MCF 10A (cell line): ENCODE data around the gene CSMD2. TPM values are rescaled to one million over a fixed set of nuclear protein-coding genes. Genes with fewer than 3 reads are reported as not detected.

Experiments used
- BruUV-seq: library from RNA; stranded (reverse); fragments of 400-500 nt; replicated peaks from 2 replicates; lab custom pipeline; 2021; lab: Mats Ljungman, UMichigan
- CTCF ChIA-PET: fragments of 300-600 bp; sonication (Branson Sonifier 250); formaldehyde crosslinking; extraction: SDS; loops from one replicate; lab custom pipeline; 2021; ENCODE audit warnings: antibody characterized with exemption, inconsistent platforms; lab: Yijun Ruan, JAX
- POLR2A ChIA-PET: fragments of 300-600, 350-650 bp; sonication (Branson Sonifier 250); formaldehyde crosslinking; extraction: SDS; loops from one replicate; lab custom pipeline; 2020; ENCODE audit warnings: antibody characterized with exemption, inconsistent platforms; lab: Yijun Ruan, JAX
- DNase-seq: peaks from one replicate; pipeline ENCODE4 v3.0.0-alpha.2; 2018; ENCODE audit not compliant: unreplicated experiment
- H3K27ac Mint-ChIP-seq: one replicate; pipeline ENCODE4 v1.8.0; 2022; ENCODE audit warnings: mild to moderate bottlenecking, low read depth, mixed read lengths; ENCODE audit not compliant: unreplicated experiment
- H3K27me3 Mint-ChIP-seq: one replicate; pipeline ENCODE4 v1.8.0; 2022; ENCODE audit warnings: mixed read lengths; ENCODE audit not compliant: insufficient read depth, unreplicated experiment
- H3K36me3 Mint-ChIP-seq: one replicate; pipeline ENCODE4 v1.8.0; 2022; ENCODE audit warnings: mild to moderate bottlenecking, moderate library complexity, mixed read lengths; ENCODE audit not compliant: insufficient read depth, unreplicated experiment
- H3K4me1 Mint-ChIP-seq: one replicate; pipeline ENCODE4 v1.8.0; 2022; ENCODE audit warnings: mixed read lengths; ENCODE audit not compliant: insufficient read depth, unreplicated experiment
- H3K4me3 Mint-ChIP-seq: one replicate; pipeline ENCODE4 v1.8.0; 2022; ENCODE audit warnings: mild to moderate bottlenecking, moderate library complexity, mixed read lengths; ENCODE audit not compliant: unreplicated experiment
- H3K9me3 Mint-ChIP-seq: one replicate; pipeline ENCODE4 v1.8.0; 2022; ENCODE audit warnings: mixed read lengths; ENCODE audit not compliant: unreplicated experiment
- CTCF ChIP-seq: fragments of 200-600 bp; IDR thresholded peaks from one replicate; pipeline ENCODE4 v1.8.0; 2022; ENCODE audit warnings: antibody characterized with exemption, mild to moderate bottlenecking; ENCODE audit not compliant: unreplicated experiment
- intact Hi-C: fragments of 100-400 bp; cut with micrococcal nuclease; formaldehyde crosslinking; loops from 2 replicates; pipeline ENCODE4 v1.14.1; 2022
- total RNA-seq: library from RNA; stranded (reverse); gene quantifications from 2 replicates; pipeline ENCODE4 v1.2.3, GENCODE V29; 2022

CSMD2 gene
- total RNA-seq, 1 experiment from 2014 or later = not detected

DNA sequence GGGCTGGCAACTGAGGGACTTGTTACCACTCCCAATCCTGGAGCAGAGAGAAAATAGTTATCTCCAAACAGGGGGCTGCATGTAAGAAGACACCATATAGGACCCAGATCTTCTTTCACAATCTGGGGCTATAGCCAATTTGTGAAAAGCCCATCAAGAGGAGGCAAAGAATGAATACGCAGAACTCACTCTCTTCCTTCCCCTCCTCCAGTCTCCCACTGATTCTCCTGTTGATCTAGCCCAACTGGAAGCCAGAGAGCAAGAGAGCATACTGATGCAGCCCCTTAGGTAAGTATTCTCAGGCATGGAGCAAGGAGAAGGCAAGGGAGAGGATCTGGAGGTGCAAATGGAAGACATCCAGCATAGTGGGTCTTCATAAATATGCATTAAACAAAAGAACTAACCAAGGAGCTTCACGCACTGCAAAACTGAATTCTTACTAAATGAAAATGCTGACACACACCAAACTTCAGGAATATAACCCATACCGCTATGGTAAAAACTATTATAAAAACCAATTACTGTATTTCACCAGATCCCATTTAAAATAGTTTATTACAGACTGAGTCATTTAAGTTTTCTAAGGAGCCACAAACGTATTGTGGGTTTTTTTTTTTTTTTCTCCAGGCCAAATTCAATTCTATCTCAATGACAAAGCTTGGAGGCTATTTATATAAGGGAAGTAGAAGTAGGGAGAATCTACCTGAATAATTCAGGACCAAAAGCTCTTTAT lies 316.7 kb downstream of the CSMD2 start:
- TF ChIP-seq CTCF = no peak
- peaks cover 8% of the 10 kb centered on the region for H3K9me3 Mint-ChIP-seq
- ChIA-PET CTCF (interaction anchor here (0.6 kb wide), 1 partner anchor 879 kb away, joined by 3 read pairs; no protein-coding TSS in a partner anchor), POLR2A (no interaction called here)
- H3K36me3 Mint-ChIP-seq = no peaks in the 10 kb centered on the region
- no peaks in the 10 kb centered on the region for H3K27me3 Mint-ChIP-seq
- H3K4me1 Mint-ChIP-seq = no peaks in the 10 kb centered on the region
- DNase-seq = no peak
- H3K4me3 Mint-ChIP-seq = no peak overlapping the region
- intact Hi-C loops = no loop called here
- no TSS peak for BruUV-seq
- no peak overlapping the region for H3K27ac Mint-ChIP-seq

GRCh38 chr1:33846861-33847260 lies 318.2 kb downstream of the CSMD2 start:
- CTCF ChIA-PET = no interaction called here
- H3K9me3 Mint-ChIP-seq = peaks cover 7% of the 10 kb centered on the region
- no peak for TF ChIP-seq CTCF
- POLR2A ChIA-PET = no interaction called here
- H3K27ac Mint-ChIP-seq = no peak overlapping the region
- H3K27me3 Mint-ChIP-seq = no peaks in the 10 kb centered on the region
- no TSS peak for BruUV-seq
- DNase-seq = no peak
- no peak overlapping the region for H3K4me3 Mint-ChIP-seq
- H3K4me1 Mint-ChIP-seq = no peaks in the 10 kb centered on the region
- intact Hi-C loops = no loop called here
- H3K36me3 Mint-ChIP-seq = no peaks in the 10 kb centered on the region

- Mint-ChIP-seq H3K4me3 (no peak overlapping the region), H3K9me3 (peaks cover 8% of the 10 kb centered on the region), H3K4me1 (no peaks in the 10 kb centered on the region), H3K27me3 (no peaks in the 10 kb centered on the region), H3K27ac (no peak overlapping the region), H3K36me3 (no peaks in the 10 kb centered on the region)
- no peak for TF ChIP-seq CTCF
- ChIA-PET CTCF (interaction anchor here (0.6 kb wide), 1 partner anchor 51 kb away, joined by 3 read pairs; no protein-coding TSS in a partner anchor), POLR2A (interaction anchor here (0.9 kb wide), 1 partner anchor 36 kb away, joined by 3 read pairs; no protein-coding TSS in a partner anchor)
- no TSS peak for BruUV-seq
- intact Hi-C loops = no loop called here
- no peak for DNase-seq
These were observed 320.9 kb downstream of the CSMD2 start for GRCh38 chr1:33844166-33844565.

DNA sequence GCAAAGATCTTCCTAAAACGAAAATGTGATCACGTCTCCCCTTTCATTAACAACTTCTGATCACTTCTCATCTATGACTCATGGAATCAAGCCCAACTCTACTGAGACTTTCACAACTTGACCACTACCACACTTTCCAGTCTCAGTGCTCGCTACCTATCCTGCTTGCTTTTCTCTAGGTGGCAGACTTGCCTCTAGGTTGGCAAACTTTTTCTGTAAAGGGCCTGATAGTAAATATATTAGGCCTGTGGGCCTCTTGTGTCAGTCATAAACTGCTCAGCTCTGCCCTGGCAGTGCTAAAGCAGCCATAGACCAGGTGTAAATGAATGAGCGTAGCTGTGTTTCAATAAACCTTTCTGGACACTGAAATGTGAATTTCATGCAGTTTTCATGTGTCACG lies 322.7 kb downstream of the CSMD2 start:
- ChIA-PET POLR2A (no interaction called here), CTCF (no interaction called here)
- Mint-ChIP-seq H3K36me3 (no peaks in the 10 kb centered on the region), H3K4me3 (no peak overlapping the region), H3K9me3 (peaks cover 16% of the 10 kb centered on the region), H3K4me1 (no peaks in the 10 kb centered on the region), H3K27ac (no peak overlapping the region), H3K27me3 (no peaks in the 10 kb centered on the region)
- BruUV-seq = no TSS peak
- DNase-seq = no peak
- no peak for TF ChIP-seq CTCF
- intact Hi-C loops = no loop called here
